Measurements from ENCODE around the gene TBCA. TPM values are rescaled to one million over a fixed set of nuclear protein-coding genes. Genes with fewer than 3 reads are reported as not detected.

TBCA gene
- total and polyA plus RNA-seq, 7 donors, result 93.3 to 209 (median 132) TPM

- no peaks in the 10 kb centered on the region for H3K9me3 ChIP-seq
- H3K27ac ChIP-seq, result no peak overlapping the region
- intact Hi-C loops (cut with DNase I), result loop anchor here (10.0 kb wide), 3 partner anchors 133 to 363 kb away; partner anchors contain the start of gene TBCA (in 1 of the 2)
- ATAC-seq (no peak), DNase-seq (no peak)
- peaks cover 3 to 97% (median 53%) of the 10 kb centered on the region in 3 donors for H3K27me3 ChIP-seq (ENCODE audit: insufficient read depth in 3 of 3, low read length in 2 of 3)
- no peak for TF ChIP-seq CTCF (IDR thresholded peaks at IDR 0.05)
- H3K4me1 ChIP-seq, result peaks cover 17% of the 10 kb centered on the region
- no peaks in the 10 kb centered on the region for H3K36me3 ChIP-seq (ENCODE audit: insufficient read depth in 1 of 2, low read depth in 1 of 2)
- no peak overlapping the region for H3K4me3 ChIP-seq
- 10 to 15% (median 14%) methylated on average over 22 to 23 of the region's 23 CpGs for WGBS, 3 donors
Measured at GRCh38 chr5:77641397-77641943, 134.7 kb downstream of the TBCA start.

Other genes starting within 250 kb of the TBCA start
- gene OTP, start 137.6 kb downstream of the TBCA start, total RNA-seq, result not detected
- under 1 TPM in 1 of 3 donors, not detected in 2; 0.01 TPM for gene OTP, start 137.6 kb downstream of the TBCA start, polyA plus RNA-seq

Data from psoas muscle (tissue), 8 donors.